Lower lobe of right lung (tissue), 2 donors: ENCODE measurements around the gene GOT1. TPM values are rescaled to one million over a fixed set of nuclear protein-coding genes. Genes with fewer than 3 reads are reported as not detected.

ENCODE experiments used
- ATAC-seq, 2 donors: fragments of 200-7000 bp; cut with Tn5 transposase; one replicate each; pipeline ENCODE4 v1.9.1; 2020 to 2022; ENCODE audit warnings: mild to moderate bottlenecking in 2 of 2, moderate library complexity in 2 of 2
- DNase-seq: peaks from one replicate; pipeline ENCODE4 v3.0.0-alpha.2; 2020
- H3K27ac ChIP-seq: fragments of 200-600 bp; one replicate; pipeline ENCODE4 v1.8.0; 2022
- H3K27me3 ChIP-seq: fragments of 200-600 bp; one replicate; pipeline ENCODE4 v1.8.0; 2022; ENCODE audit warnings: low read depth
- H3K36me3 ChIP-seq: fragments of 200-600 bp; one replicate; pipeline ENCODE4 v1.8.0; 2022; ENCODE audit warnings: mild to moderate bottlenecking
- H3K4me1 ChIP-seq: fragments of 200-600 bp; one replicate; pipeline ENCODE4 v1.8.0; 2022
- H3K4me3 ChIP-seq: fragments of 200-600 bp; one replicate; pipeline ENCODE4 v1.8.0; 2022; ENCODE audit warnings: mild to moderate bottlenecking
- H3K9me3 ChIP-seq: fragments of 200-600 bp; one replicate; pipeline ENCODE4 v1.8.0; 2022
- CTCF ChIP-seq: fragments of 200-600 bp; IDR thresholded peaks from one replicate; pipeline ENCODE4 v1.8.0; 2022; ENCODE audit warnings: antibody characterized with exemption, mild to moderate bottlenecking
- intact Hi-C: fragments of 100-400 bp; cut with DNase I; formaldehyde crosslinking; loops from one replicate; pipeline ENCODE4 v1.11.0; 2022
- total RNA-seq: library from RNA; stranded (reverse); fragmentation: NEBNext Ultra II Directional; extraction: Animal tissue kit (Norgen Biotek cat#: 25700); gene quantifications from one replicate; pipeline ENCODE4 v1.2.1, GENCODE V29; 2021
- donor health status: DM: no; HTN: yes; CAD: no; lungs with severe emphysema.

Gene GOT1
- total RNA-seq, 1 donor from 2014 or later: 16.9 TPM

DNA sequence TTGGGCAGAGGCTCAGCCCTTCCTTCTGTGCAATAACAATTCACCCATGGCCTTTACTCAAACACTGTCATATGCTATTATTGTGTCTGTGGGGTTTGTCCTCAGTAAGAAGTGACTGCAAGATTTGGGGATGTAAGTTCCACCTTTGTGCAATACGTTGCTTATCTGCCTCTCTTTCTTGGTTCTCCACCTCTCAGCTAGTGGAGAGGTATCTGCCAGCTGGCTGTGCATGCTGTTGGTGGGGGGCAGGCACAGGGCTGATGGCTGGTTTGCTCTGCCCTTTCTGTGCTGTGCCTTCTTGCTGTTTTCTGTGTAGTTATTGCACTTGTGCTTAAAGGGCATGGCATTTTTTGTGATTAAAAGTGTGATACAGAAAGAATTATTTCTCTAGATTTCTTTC lies 65.1 kb downstream of the GOT1 start:
- Histone ChIP-seq H3K4me1 (no peaks in the 10 kb centered on the region), H3K27ac (no peak overlapping the region), H3K27me3 (no peaks in the 10 kb centered on the region), H3K9me3 (no peaks in the 10 kb centered on the region), H3K4me3 (no peak overlapping the region), H3K36me3 (no peaks in the 10 kb centered on the region)
- TF ChIP-seq CTCF: no peak
- DNase-seq: no peak
- no peak for ATAC-seq
- intact Hi-C loops: no loop called here

GRCh38 chr10:99364125-99364524 lies 66.3 kb downstream of the GOT1 start:
- no peaks in the 10 kb centered on the region for H3K9me3 ChIP-seq
- H3K36me3 ChIP-seq: no peaks in the 10 kb centered on the region
- no peak overlapping the region for H3K4me3 ChIP-seq
- H3K27me3 ChIP-seq: no peaks in the 10 kb centered on the region
- no peak for ATAC-seq
- H3K27ac ChIP-seq: no peak overlapping the region
- intact Hi-C loops: no loop called here
- DNase-seq: no peak
- no peak for TF ChIP-seq CTCF
- no peaks in the 10 kb centered on the region for H3K4me1 ChIP-seq

- no peak for ATAC-seq
- Histone ChIP-seq H3K9me3 (no peaks in the 10 kb centered on the region), H3K4me3 (no peak overlapping the region), H3K27ac (no peak overlapping the region), H3K4me1 (no peaks in the 10 kb centered on the region), H3K27me3 (no peaks in the 10 kb centered on the region), H3K36me3 (no peaks in the 10 kb centered on the region)
- no peak for DNase-seq
- intact Hi-C loops: no loop called here
- TF ChIP-seq CTCF: no peak
These were observed 69.5 kb downstream of the GOT1 start for GRCh38 chr10:99360934-99361333.

DNA sequence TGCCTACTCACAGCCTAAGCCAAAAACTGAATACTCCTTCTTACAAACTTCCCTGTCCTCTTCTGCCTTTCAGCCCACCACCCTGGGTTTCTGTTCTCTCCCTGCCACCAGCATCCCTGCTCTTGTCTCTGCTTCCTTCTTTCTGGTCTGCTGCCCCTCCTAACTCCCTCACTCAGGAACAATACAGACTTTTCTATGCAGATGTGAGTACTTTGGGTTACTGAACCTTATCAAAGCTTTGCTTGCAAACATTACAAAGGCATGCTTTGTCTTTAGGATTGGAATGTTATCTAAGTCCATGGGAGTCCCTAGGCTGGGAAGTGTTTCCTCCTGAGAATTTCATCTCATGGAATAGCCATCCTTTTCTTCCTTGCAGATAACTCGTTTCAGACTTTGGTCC lies 72.3 kb downstream of the GOT1 start:
- Histone ChIP-seq H3K4me3 (no peak overlapping the region), H3K4me1 (no peaks in the 10 kb centered on the region), H3K27me3 (no peaks in the 10 kb centered on the region), H3K27ac (no peak overlapping the region), H3K36me3 (no peaks in the 10 kb centered on the region), H3K9me3 (no peaks in the 10 kb centered on the region)
- DNase-seq (no peak), ATAC-seq (no peak)
- no peak for TF ChIP-seq CTCF
- intact Hi-C loops: no loop called here

DNA sequence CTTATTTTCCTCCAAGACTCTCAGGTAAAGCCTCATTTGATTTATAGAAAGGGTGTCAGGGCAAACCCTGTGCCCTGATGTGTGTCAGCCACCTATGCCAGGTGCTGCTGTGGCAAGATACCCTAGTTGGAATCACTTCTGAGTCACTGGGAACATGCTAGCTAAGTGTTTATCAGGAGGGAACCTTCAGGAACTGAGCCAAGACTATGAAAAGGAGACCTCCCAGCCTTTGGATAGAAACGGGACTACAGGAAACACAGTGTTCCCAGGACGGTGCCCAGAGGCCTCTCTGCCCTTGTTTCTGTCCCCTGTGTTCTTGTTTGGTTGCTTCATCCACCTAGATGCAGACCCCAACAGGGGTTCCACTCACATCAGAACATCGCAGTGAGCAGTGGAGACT lies 72.7 kb downstream of the GOT1 start:
- no peak overlapping the region for H3K4me3 ChIP-seq
- no peak for TF ChIP-seq CTCF
- no peaks in the 10 kb centered on the region for H3K4me1 ChIP-seq
- intact Hi-C loops: no loop called here
- H3K27ac ChIP-seq: no peak overlapping the region
- no peaks in the 10 kb centered on the region for H3K9me3 ChIP-seq
- ATAC-seq (no peak), DNase-seq (no peak)
- H3K27me3 ChIP-seq: no peaks in the 10 kb centered on the region
- H3K36me3 ChIP-seq: no peaks in the 10 kb centered on the region

GRCh38 chr10:99353182-99353581 lies 77.2 kb downstream of the GOT1 start:
- Histone ChIP-seq H3K27ac (no peak overlapping the region), H3K4me3 (no peak overlapping the region), H3K4me1 (no peaks in the 10 kb centered on the region), H3K9me3 (no peaks in the 10 kb centered on the region), H3K36me3 (no peaks in the 10 kb centered on the region), H3K27me3 (no peaks in the 10 kb centered on the region)
- ATAC-seq (no peak), DNase-seq (no peak)
- no peak for TF ChIP-seq CTCF
- intact Hi-C loops: no loop called here
